HL-60/S4 treated with retinoic acid at 250 ng/mL for 4 days and 3 days (cell line): ENCODE results near the gene ACTN1.

Experiments
- in situ Hi-C: fragments of 300-500 bp; cut with MboI; formaldehyde crosslinking; loops from 2 replicates; pipeline ENCODE4 v1.7.0; 2022; ENCODE audit warnings: low sequenced_read_pairs

Gene ACTN1

DNA sequence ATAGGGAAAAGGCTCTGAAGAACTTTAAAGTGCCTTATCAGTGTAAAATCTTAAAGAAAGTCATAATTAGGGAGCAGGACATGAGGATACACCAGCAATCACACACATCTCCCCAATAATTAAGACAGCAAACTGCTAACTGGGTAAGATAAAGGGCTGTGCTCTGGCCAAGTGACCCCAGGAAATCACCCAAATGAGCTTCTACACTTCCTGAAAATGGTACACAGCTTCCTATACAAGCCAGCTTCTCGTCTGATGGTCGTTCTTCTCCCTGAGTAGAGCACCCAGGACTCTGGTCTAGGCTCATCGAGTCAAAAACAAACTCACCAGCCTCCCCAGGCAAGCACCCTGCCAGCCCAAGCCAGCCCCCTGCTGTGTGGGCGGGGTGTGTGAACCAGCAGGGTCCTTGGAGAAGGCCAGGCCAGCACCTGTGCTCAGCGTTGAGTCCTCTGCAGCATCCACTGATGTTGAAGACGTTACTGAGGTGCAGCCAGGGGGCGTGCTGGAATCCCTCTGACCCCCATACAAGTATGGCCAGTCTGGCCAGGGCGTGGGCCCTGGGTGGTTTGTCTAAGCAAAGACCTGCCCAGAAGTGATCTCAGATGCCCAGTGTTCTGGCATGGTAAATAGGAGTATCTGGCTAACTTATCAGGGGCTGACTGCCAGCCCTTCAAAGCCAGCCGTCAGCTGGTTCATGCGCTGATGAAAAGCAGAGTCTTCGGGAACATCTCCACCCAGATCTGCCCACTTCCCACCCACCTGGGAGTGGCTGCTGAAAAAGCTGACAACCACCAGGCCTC, 41.4 kb downstream of the ACTN1 start:
- in situ Hi-C loops, result no loop called here

DNA sequence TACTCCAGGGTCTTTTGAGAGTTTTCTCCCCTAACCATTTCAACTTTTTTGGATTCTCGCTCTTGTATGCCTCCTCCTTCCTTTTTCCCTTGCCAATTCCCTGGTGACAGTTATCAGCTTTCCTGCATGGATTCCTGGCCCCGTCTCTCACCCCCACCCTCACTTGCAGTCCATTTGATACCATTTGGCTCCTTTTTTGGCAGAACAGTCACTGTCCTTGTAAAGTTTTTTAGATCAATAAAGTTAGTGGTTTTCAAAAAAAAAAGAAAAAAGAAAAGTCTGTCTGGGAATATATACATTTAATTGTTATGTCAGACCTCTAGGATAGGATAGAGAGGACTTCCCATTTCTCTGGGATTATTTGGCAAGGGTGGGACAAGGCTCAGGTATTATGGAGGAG, 42.1 kb downstream of the ACTN1 start:
- in situ Hi-C loops, result no loop called here

DNA sequence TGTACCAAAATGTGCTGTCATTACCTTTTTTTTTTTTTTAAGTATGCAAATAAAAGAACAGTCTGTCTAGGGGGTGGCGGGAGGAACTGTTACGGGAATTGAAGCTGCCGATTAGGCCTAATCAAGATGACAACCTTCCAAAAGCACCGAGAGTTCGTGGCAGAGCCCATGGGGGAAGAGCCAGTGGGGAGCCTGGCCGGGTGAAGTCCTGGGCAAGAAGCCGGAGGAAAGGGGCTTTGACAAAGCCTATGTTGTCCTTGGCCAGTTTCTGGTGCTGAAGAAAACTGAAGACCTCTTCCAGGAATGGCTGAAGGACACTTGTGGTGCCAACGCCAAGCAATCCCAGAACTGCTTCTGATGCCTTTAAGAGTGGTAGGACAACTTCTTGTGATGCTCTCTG, 42.6 kb downstream of the ACTN1 start:
- in situ Hi-C loops, result no loop called here

DNA sequence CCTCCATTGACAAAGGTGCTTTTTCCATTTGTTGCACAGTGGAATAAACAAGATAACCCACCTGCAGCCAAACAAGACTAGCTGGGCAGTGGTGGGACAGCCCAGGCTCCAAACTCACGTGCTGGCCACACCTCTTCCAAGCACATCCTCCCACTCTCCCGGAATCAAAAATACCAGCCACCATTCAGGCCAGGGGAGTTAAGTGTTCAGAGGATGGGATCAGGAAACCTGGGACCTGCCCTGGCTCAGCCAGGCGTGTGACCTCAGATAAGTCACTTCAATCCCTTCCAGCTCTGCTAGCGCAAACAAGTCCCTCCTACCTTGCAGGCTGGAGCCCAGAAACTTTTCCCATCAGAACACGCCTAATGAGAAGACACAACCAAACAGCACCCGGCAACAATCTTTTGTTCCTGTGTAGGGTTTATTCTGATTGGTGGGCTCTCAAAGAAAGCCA, 43.3 kb downstream of the ACTN1 start:
- in situ Hi-C loops, result no loop called here

- in situ Hi-C loops, result no loop called here
Measured at GRCh38 chr14:68934066-68934465, 45.0 kb downstream of the ACTN1 start.

- in situ Hi-C loops, result no loop called here
Measured at GRCh38 chr14:68932686-68933085, 46.4 kb downstream of the ACTN1 start.

DNA sequence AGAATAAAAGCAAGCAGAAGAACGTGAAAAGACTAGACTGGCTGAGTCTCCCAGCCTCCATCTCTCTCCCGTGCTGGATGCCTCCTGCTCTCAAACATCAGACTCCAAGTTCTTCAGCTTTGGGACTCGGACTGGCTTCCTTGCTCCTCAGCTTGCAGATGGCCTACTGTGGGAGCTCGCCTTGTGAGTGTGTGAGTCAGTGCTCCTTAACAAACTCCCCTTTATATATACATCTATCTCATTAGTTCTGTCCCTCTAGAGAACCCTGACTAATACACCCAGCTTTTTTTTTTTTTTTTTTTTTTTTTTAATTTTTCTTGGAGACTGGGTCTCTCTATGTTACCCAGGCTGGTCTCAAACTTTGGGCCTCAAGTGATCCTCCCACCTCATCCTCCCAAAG, 46.9 kb downstream of the ACTN1 start:
- in situ Hi-C loops, result no loop called here

DNA sequence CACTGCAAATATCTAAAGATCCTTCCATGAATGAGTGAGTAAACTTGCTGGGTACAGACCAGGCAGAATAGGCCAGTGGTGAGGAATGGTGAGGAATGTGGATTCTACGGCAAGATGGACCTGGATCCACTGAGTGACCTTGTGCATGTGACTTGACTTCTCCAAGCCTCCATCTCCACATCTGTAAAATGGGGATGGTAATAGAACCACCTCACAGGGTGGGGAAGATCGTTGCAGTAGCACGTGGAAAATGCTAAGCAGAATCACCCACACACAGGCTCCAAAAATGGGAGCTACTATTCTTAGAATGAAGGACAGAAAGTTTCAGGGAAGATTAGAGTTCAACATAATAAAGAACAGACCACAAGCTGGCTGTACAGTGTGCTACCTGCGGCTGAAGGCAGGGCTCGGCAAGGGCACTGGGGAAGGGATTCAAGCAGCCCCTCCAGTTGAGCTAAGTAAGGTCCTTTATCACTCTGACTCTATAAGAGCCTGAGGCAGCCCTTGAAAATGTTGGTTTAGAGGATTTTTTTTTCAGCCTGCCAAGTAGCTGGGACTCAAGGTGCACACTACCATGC, 47.5 kb downstream of the ACTN1 start:
- in situ Hi-C loops, result no loop called here

GRCh38 chr14:68931063-68931462, 48.0 kb downstream of the ACTN1 start:
- in situ Hi-C loops, result no loop called here

GRCh38 chr14:68929623-68930307, 49.3 kb downstream of the ACTN1 start:
- in situ Hi-C loops, result no loop called here

GRCh38 chr14:68928770-68929550, 50.1 kb downstream of the ACTN1 start:
- in situ Hi-C loops, result no loop called here

GRCh38 chr14:68927956-68928675, 51.0 kb downstream of the ACTN1 start:
- in situ Hi-C loops, result no loop called here

GRCh38 chr14:68927089-68927488, 52.0 kb downstream of the ACTN1 start:
- in situ Hi-C loops, result no loop called here

GRCh38 chr14:68926236-68926635, 52.9 kb downstream of the ACTN1 start:
- in situ Hi-C loops, result no loop called here

DNA sequence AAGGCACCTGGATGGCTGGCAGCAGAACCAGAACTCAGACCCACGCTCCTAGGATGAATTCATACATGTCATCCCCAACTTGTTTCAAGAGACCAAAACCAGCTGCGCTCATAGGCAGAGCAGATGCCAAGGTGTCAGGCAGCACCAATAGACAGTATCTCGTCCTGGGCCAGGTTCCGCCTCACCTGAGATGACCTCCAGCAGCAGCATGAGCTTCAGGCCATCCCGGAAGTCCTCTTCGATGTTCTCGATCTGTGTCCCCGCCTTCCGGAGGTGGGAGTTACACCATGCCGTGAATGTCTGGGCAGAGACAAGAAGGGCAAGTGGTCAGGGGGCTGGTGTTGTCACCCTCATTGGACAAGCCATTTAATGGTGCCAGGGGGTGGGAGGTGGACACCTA, 53.7 kb downstream of the ACTN1 start:
- in situ Hi-C loops, result no loop called here

- in situ Hi-C loops, result loop anchor here (25.0 kb wide), 1 partner anchor 163 kb away; no protein-coding TSS in a partner anchor
Measured at GRCh38 chr14:68924186-68925158, 54.6 kb downstream of the ACTN1 start.

DNA sequence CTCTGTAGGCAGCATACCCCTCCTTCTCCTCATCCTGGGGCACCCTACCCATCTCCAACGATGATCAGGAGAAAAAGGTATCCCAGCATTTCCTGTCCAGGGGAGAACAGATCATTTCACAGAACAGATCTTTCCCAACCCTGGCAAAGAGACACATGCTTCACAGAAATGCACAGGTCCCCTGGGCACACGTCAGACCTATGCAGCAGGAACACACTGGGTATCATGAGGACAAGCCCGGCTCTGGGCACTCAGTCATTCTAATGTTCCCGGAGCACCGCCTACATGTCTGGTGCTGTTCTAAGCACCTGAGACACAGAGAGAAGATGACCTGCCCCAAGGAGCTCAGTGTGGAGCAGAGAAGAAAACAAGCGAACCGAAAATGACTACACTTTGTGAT, 56.2 kb downstream of the ACTN1 start:
- in situ Hi-C loops, result loop anchor here (25.0 kb wide), 1 partner anchor 164 kb away; no protein-coding TSS in a partner anchor

DNA sequence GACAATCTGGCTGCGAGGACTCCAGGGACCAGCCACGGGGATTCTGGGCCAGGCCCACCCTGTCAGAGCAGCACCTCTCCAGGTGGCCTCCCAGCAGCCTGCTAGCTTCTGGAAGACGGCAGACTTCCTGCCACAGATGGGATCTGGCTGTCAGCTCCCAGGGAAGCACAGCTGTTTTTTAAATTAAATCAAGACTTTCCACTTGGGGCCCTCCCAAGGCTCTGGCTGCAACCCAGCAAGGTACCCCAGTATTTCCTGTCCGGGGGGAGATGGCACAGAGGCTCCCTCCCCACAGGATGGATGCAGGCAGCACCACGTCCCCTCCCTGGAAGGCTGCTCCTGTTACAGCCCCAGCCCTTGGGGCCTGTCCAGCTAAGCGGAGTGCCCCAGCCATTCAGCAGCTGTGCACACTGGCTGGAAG, 56.9 kb downstream of the ACTN1 start:
- in situ Hi-C loops, result loop anchor here (25.0 kb wide), 1 partner anchor 165 kb away; no protein-coding TSS in a partner anchor

DNA sequence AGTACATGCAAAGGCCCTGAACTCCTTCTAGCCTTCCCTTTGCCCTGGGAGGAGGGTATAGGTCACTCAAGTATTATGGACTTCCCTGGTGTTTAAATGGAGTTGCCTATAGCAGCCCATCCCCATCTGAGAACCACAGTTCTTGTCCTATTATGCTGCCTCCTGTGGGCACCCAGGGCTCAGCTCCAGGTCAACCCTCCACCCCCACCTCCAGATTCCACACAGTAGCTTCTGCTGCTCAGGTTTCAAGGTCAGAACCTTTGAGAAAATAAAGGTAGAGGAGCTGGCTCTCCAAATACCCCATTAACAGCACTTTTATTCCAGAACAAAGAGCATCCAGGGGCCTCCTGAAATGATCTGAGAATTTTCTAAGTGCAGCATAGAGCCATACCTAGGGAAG, 57.4 kb downstream of the ACTN1 start:
- in situ Hi-C loops, result loop anchor here (25.0 kb wide), 1 partner anchor 166 kb away; no protein-coding TSS in a partner anchor
